ENCODE data around the gene NUDC. TPM values are rescaled to one million over a fixed set of nuclear protein-coding genes. Genes with fewer than 3 reads are reported as not detected.

Gene NUDC
- total and polyA plus RNA-seq, 2 of the 13 experiments (the other 11 are each of a cell fraction or from before 2014, with no cell fraction given), result 34.7 to 104 TPM

DNA sequence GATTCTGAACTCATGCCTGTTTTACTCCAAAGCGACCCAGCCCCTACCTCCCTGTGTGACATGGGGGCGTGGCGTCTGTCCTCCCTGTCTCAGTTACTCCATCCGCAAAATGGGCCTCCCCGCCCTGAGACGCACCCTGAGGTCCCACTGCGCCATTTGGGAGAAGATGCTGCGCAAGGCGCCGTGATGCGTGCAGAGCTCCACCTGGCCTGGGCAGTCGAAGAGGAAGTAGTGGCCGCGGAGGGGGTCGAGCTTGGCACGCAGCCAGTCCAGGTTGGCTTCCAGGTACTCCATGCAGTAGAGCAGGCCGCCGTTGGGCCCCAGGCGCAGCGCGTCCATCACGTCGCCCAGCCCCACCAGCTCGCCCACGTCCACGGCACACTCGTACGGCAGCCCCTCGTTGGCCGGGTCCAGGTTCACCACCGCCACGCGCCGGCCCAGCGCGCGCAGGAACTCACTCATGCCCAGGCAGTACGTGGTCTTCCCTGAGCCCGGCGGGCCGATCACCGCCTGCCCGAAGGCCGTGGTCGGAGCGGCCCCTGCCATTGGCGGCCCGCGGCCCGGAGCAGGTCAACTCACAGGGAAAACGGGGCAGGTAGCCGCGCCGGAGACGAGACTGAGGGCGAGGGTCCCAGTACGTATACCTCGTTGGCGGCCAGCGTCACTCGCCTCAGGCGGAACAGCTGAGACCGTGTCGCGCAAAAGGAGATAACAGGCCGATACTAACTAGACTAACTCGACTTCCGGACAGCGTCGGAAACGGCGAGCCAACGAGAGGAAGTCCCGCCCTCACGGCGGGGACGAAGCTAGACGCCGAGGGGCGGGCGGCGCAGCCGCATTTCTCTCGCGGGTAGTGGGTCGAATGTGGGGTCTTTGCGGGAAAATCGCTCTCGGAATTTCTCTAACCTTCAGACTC, 31.7 kb upstream of the NUDC start, which contains the start of gene GPN2 (continued):
- TF ChIP-seq, protein P1, sequence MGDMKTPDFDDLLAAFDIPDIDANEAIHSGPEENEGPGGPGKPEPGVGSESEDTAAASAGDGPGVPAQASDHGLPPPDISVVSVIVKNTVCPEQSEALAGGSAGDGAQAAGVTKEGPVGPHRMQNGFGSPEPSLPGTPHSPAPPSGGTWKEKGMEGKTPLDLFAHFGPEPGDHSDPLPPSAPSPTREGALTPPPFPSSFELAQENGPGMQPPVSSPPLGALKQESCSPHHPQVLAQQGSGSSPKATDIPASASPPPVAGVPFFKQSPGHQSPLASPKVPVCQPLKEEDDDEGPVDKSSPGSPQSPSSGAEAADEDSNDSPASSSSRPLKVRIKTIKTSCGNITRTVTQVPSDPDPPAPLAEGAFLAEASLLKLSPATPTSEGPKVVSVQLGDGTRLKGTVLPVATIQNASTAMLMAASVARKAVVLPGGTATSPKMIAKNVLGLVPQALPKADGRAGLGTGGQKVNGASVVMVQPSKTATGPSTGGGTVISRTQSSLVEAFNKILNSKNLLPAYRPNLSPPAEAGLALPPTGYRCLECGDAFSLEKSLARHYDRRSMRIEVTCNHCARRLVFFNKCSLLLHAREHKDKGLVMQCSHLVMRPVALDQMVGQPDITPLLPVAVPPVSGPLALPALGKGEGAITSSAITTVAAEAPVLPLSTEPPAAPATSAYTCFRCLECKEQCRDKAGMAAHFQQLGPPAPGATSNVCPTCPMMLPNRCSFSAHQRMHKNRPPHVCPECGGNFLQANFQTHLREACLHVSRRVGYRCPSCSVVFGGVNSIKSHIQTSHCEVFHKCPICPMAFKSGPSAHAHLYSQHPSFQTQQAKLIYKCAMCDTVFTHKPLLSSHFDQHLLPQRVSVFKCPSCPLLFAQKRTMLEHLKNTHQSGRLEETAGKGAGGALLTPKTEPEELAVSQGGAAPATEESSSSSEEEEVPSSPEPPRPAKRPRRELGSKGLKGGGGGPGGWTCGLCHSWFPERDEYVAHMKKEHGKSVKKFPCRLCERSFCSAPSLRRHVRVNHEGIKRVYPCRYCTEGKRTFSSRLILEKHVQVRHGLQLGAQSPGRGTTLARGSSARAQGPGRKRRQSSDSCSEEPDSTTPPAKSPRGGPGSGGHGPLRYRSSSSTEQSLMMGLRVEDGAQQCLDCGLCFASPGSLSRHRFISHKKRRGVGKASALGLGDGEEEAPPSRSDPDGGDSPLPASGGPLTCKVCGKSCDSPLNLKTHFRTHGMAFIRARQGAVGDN (CRISPR knock-in tag; IDR thresholded peaks at IDR 0.05), result peak; percentile 97
- TF ChIP-seq, protein P2, sequence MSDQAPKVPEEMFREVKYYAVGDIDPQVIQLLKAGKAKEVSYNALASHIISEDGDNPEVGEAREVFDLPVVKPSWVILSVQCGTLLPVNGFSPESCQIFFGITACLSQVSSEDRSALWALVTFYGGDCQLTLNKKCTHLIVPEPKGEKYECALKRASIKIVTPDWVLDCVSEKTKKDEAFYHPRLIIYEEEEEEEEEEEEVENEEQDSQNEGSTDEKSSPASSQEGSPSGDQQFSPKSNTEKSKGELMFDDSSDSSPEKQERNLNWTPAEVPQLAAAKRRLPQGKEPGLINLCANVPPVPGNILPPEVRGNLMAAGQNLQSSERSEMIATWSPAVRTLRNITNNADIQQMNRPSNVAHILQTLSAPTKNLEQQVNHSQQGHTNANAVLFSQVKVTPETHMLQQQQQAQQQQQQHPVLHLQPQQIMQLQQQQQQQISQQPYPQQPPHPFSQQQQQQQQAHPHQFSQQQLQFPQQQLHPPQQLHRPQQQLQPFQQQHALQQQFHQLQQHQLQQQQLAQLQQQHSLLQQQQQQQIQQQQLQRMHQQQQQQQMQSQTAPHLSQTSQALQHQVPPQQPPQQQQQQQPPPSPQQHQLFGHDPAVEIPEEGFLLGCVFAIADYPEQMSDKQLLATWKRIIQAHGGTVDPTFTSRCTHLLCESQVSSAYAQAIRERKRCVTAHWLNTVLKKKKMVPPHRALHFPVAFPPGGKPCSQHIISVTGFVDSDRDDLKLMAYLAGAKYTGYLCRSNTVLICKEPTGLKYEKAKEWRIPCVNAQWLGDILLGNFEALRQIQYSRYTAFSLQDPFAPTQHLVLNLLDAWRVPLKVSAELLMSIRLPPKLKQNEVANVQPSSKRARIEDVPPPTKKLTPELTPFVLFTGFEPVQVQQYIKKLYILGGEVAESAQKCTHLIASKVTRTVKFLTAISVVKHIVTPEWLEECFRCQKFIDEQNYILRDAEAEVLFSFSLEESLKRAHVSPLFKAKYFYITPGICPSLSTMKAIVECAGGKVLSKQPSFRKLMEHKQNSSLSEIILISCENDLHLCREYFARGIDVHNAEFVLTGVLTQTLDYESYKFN (CRISPR knock-in tag; conservative IDR thresholded peaks at IDR 0.05), result peak; percentile 39; the same call in 1 of the 2 replicates
- peak; percentile 83 for TF ChIP-seq MED8 (CRISPR knock-in tag; IDR thresholded peaks at IDR 0.05; ENCODE audit: insufficient replicate concordance)
- TF ChIP-seq ZNF781 (CRISPR knock-in tag; IDR thresholded peaks at IDR 0.05; ENCODE audit: borderline replicate concordance, not compliant biosample characterization), result no peak
- TF ChIP-seq, protein P3, sequence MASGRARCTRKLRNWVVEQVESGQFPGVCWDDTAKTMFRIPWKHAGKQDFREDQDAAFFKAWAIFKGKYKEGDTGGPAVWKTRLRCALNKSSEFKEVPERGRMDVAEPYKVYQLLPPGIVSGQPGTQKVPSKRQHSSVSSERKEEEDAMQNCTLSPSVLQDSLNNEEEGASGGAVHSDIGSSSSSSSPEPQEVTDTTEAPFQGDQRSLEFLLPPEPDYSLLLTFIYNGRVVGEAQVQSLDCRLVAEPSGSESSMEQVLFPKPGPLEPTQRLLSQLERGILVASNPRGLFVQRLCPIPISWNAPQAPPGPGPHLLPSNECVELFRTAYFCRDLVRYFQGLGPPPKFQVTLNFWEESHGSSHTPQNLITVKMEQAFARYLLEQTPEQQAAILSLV (CRISPR knock-in tag; IDR thresholded peaks at IDR 0.05; ENCODE audit: borderline replicate concordance), result peak; percentile 89
- TF ChIP-seq HNRNPL (IDR thresholded peaks at IDR 0.05; ENCODE audit: low read depth, low read length), result peak; percentile 71; the same call in 1 of the 2 replicates
- no peak; the same call in 1 of the 2 replicates for TF ChIP-seq ZNF335 (CRISPR knock-in tag; IDR thresholded peaks at IDR 0.05)
- TF ChIP-seq ZNF782 (CRISPR knock-in tag; IDR thresholded peaks at IDR 0.05; ENCODE audit: borderline replicate concordance), result peak; percentile 97; the same call in 1 of the 2 replicates
- TF ChIP-seq CEBPG (CRISPR knock-in tag; IDR thresholded peaks at IDR 0.05), result peak; percentile 23; the same call in 1 of the 2 replicates
- peak; percentile 88 for TF ChIP-seq ZNF792 (CRISPR knock-in tag; IDR thresholded peaks at IDR 0.05)
- 0 out of 2 replicates have a peak, but pooled peaks have one; percentile 17 for TF ChIP-seq STAT5B (CRISPR knock-in tag; IDR thresholded peaks at IDR 0.05)
- peak; percentile 82 for TF ChIP-seq ERF (CRISPR knock-in tag; IDR thresholded peaks at IDR 0.05)
- TF ChIP-seq RNF2 (conservative IDR thresholded peaks at IDR 0.05; ENCODE audit: low read depth), result peak; percentile 70; the same call in 1 of the 2 replicates
- no peak for TF ChIP-seq THYN1 (CRISPR knock-in tag; IDR thresholded peaks at IDR 0.05; ENCODE audit: borderline replicate concordance, low read depth)
- TF ChIP-seq ARHGAP35 (CRISPR knock-in tag; IDR thresholded peaks at IDR 0.05; ENCODE audit: borderline replicate concordance), result peak; percentile 88; the same call in 1 of the 2 replicates
- TF ChIP-seq ZNF569 (CRISPR knock-in tag; IDR thresholded peaks at IDR 0.05; ENCODE audit: borderline replicate concordance), result 0 out of 2 replicates have a peak, but pooled peaks have one; percentile 54
- peak; percentile 90; the same call in 1 of the 2 replicates for TF ChIP-seq GTF3A (CRISPR knock-in tag; conservative IDR thresholded peaks at IDR 0.05)
- peak; percentile 61; the same call in 1 of the 2 replicates for TF ChIP-seq REL (CRISPR knock-in tag; conservative IDR thresholded peaks at IDR 0.05)
- TF ChIP-seq ZNF605 (CRISPR knock-in tag; IDR thresholded peaks at IDR 0.05), result 0 out of 2 replicates have a peak, but pooled peaks have one; percentile 63

Measured in HepG2 (cell line).